T-helper 17 cell (primary cell): Measurements from ENCODE around the gene CYP2B6. TPM values are rescaled to one million over a fixed set of nuclear protein-coding genes. Genes with fewer than 3 reads are reported as not detected.

Experiments
- total RNA-seq, 4 donors: library from RNA in 2 of 4; stranded (reverse) in 2 of 4; gene quantifications; one replicate each; pipeline ENCODE4 v1.2.3 and lab custom pipeline; 2022 to 2026

Gene CYP2B6
- total RNA-seq, 2 donors from 2014 or later, result not detected

Other genes with a start within 250 kb of the CYP2B6 start
- gene ACTMAP, start 240.8 kb upstream of the CYP2B6 start, total RNA-seq, result 1 to 10 TPM; 6.7 to 7.8 TPM
- gene SNRPA, start 240.1 kb upstream of the CYP2B6 start, total RNA-seq, result 10 to 100 TPM; 67.3 to 81.8 TPM
- gene MIA, start 215.8 kb upstream of the CYP2B6 start, total RNA-seq, result not detected
- gene RAB4B, start 213.0 kb upstream of the CYP2B6 start, total RNA-seq, result 10 to 100 TPM; 52.4 to 55.4 TPM
- gene EGLN2, start 192.1 kb upstream of the CYP2B6 start, total RNA-seq, result 100 to 1,000 TPM; 112 to 131 TPM
- gene CYP2A6, start 140.8 kb upstream of the CYP2B6 start, total RNA-seq, result not detected
- not detected for gene CYP2A7, start 109.1 kb upstream of the CYP2B6 start, total RNA-seq
- gene CYP2A13, start 97.2 kb downstream of the CYP2B6 start, total RNA-seq, result not detected
- under 1 TPM; 0.25 to 0.37 TPM for gene CYP2F1, start 123.2 kb downstream of the CYP2B6 start, total RNA-seq
- 1 to 10 TPM in 1 of 2 donors, under 1 TPM in 1; 0.75 to 1.1 TPM for gene CYP2S1, start 201.9 kb downstream of the CYP2B6 start, total RNA-seq
- gene AXL, start 227.9 kb downstream of the CYP2B6 start, total RNA-seq, result under 1 TPM; 0.22 to 0.44 TPM